Progenitor cell of endocrine pancreas (in vitro differentiated cells): ENCODE data around the gene MAVS. TPM values are rescaled to one million over a fixed set of nuclear protein-coding genes. Genes with fewer than 3 reads are reported as not detected.

Experiments
- DNase-seq: peaks from one replicate; pipeline ENCODE4 v3.0.0; 2021; ENCODE audit warnings: low spot score; ENCODE audit not compliant: unreplicated experiment
- H3K27ac Mint-ChIP-seq: 2 replicates; pipeline ENCODE4 v1.8.0; 2021; ENCODE audit warnings: mild to moderate bottlenecking, moderate library complexity, mixed read lengths
- H3K27me3 Mint-ChIP-seq: 2 replicates; pipeline ENCODE4 v1.8.0; 2021; ENCODE audit warnings: mixed read lengths
- H3K36me3 Mint-ChIP-seq: 2 replicates; pipeline ENCODE4 v1.8.0; 2022; ENCODE audit warnings: mixed read lengths; ENCODE audit not compliant: insufficient read depth
- H3K4me1 Mint-ChIP-seq: 2 replicates; pipeline ENCODE4 v1.8.0; 2021; ENCODE audit warnings: low read depth, mixed read lengths
- H3K4me3 Mint-ChIP-seq: 2 replicates; pipeline ENCODE4 v1.8.0; 2021; ENCODE audit warnings: low read depth, mild to moderate bottlenecking, moderate library complexity, mixed read lengths
- H3K9me3 Mint-ChIP-seq: 2 replicates; pipeline ENCODE4 v1.8.0; 2021; ENCODE audit warnings: low read depth, mixed read lengths
- total RNA-seq: library from RNA; stranded (reverse); gene quantifications from 2 replicates; pipeline ENCODE4 v1.2.1, GENCODE V29; 2021
- TF ChIP-seq, protein P1 (sequence below): fragments of 200-600 bp; sonication (generic); IDR thresholded peaks from one replicate; pipeline ENCODE4 v1.5.0; 2021; ENCODE audit warnings: antibody characterized with exemption, mild to moderate bottlenecking; ENCODE audit not compliant: unreplicated experiment

The MAVS gene
- total RNA-seq, 1 donor from 2014 or later: 43.8 TPM

DNA sequence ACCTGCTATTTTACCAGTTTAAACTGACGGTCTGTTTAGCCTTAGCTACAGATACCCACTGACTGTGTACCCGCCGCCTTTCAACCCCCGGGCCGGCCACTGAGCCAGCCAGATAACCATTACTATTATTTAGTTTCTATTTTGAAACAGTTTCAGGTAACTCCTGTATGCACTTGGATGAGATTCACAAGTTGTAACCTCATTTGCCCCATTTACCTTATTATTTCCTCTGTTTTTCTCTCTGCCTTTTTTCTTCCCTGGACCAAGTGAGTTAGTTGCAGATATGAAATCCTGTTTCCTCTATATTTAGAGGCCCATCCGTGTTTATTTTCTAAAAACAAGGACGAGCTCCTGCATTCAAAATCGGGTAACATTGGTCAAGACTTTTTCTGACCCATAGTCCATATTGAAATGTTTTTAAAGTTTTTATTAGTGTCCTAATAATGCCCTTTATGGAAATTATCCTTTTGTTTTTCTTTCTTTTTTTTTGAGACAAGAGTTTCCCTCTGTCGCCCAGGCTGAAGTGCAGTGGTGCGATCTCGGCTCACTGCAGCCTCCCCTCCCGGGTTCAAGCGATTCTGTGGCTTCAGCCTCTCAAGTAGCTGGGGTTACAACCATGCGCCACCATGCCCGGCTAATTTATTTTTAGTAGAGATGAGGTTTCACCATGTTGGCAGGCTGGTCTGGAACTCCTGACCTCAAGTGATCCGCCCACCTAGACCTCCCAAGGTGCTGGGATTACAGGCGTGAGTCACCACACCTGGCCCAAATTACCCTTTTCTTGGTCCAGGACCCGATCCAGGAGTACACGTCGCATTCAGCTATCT, 25.5 kb upstream of the MAVS start:
- no peak for DNase-seq
- Mint-ChIP-seq H3K27ac (peak overlapping the region; percentile 99), H3K9me3 (no peaks in the 10 kb centered on the region), H3K36me3 (peaks cover 3% of the 10 kb centered on the region), H3K27me3 (peaks cover 6% of the 10 kb centered on the region), H3K4me3 (peak overlapping the region; percentile 85), H3K4me1 (peaks cover 12% of the 10 kb centered on the region)
- TF ChIP-seq, protein P1, sequence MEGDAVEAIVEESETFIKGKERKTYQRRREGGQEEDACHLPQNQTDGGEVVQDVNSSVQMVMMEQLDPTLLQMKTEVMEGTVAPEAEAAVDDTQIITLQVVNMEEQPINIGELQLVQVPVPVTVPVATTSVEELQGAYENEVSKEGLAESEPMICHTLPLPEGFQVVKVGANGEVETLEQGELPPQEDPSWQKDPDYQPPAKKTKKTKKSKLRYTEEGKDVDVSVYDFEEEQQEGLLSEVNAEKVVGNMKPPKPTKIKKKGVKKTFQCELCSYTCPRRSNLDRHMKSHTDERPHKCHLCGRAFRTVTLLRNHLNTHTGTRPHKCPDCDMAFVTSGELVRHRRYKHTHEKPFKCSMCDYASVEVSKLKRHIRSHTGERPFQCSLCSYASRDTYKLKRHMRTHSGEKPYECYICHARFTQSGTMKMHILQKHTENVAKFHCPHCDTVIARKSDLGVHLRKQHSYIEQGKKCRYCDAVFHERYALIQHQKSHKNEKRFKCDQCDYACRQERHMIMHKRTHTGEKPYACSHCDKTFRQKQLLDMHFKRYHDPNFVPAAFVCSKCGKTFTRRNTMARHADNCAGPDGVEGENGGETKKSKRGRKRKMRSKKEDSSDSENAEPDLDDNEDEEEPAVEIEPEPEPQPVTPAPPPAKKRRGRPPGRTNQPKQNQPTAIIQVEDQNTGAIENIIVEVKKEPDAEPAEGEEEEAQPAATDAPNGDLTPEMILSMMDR: no peak

DNA sequence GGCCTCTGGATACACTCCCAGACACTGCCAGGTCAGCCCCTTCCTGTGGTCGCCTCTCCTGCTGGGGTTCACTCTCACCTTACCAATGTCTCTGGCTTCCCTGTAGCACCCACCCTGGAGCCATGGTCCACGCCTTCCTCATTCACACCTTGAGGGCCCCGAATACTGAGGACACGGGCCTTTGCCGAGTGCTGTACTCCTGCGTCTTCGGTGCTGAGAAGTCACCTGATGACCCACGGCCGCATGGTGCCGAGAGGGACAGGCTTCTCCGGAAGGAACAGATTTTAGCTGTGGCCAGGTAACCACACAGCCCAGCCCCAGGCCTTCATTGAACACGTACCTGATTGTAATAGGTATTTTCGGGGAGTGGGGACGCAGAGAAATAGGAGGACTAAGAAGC, 24.6 kb upstream of the MAVS start:
- no peaks in the 10 kb centered on the region for H3K27me3 Mint-ChIP-seq
- peaks cover 12% of the 10 kb centered on the region for H3K4me1 Mint-ChIP-seq
- H3K27ac Mint-ChIP-seq: peak overlapping the region; percentile 24
- TF ChIP-seq, protein P1: no peak
- no peak for DNase-seq
- peak overlapping the region; percentile 85 for H3K4me3 Mint-ChIP-seq
- H3K9me3 Mint-ChIP-seq: no peaks in the 10 kb centered on the region
- H3K36me3 Mint-ChIP-seq: peaks cover 3% of the 10 kb centered on the region

DNA sequence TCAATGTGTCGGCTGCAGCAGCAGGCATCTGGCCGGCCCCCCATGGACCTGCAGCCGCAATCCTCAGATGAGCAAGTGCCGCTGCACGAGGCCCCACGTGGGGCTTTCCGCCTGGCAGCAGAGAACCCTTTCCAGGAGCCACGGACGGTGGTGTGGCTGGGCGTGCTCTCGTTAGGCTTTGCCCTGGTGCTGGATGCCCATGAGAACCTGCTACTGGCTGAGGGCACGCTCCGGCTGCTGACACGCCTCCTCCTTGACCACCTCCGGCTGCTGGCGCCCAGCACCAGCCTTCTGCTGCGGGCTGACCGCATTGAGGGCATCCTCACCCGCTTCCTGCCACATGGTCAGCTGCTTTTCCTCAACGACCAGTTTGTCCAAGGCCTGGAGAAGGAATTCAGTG, 22.8 kb upstream of the MAVS start:
- no peak overlapping the region for H3K4me3 Mint-ChIP-seq
- peaks cover 4% of the 10 kb centered on the region for H3K36me3 Mint-ChIP-seq
- no peak for DNase-seq
- no peaks in the 10 kb centered on the region for H3K27me3 Mint-ChIP-seq
- TF ChIP-seq, protein P1: no peak
- no peaks in the 10 kb centered on the region for H3K9me3 Mint-ChIP-seq
- H3K27ac Mint-ChIP-seq: no peak overlapping the region
- peaks cover 11% of the 10 kb centered on the region for H3K4me1 Mint-ChIP-seq

DNA sequence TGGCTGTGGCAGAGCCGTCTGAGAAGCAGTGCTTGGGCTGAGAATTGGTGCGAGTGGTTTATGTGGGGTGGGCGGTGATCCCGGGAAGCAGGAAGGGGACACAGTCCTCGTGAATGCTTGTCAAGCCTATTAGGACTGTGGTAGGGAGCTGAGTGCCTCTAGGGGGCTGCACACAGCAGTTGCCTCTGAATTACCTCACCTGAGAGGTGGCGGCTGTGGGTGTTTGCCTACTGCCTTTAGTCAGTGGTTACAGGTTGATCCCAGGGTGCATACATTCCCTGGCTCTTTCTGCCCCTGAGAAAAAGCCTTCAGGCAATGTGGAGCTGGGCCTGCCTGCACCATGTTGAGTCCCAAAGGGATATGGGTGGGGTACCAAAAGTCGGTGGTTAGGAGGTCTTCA, 21.1 kb upstream of the MAVS start:
- TF ChIP-seq, protein P1: no peak
- Mint-ChIP-seq H3K4me3 (no peak overlapping the region), H3K36me3 (peaks cover 7% of the 10 kb centered on the region), H3K9me3 (no peaks in the 10 kb centered on the region), H3K27ac (no peak overlapping the region), H3K4me1 (peaks cover 7% of the 10 kb centered on the region), H3K27me3 (no peaks in the 10 kb centered on the region)
- DNase-seq: no peak

DNA sequence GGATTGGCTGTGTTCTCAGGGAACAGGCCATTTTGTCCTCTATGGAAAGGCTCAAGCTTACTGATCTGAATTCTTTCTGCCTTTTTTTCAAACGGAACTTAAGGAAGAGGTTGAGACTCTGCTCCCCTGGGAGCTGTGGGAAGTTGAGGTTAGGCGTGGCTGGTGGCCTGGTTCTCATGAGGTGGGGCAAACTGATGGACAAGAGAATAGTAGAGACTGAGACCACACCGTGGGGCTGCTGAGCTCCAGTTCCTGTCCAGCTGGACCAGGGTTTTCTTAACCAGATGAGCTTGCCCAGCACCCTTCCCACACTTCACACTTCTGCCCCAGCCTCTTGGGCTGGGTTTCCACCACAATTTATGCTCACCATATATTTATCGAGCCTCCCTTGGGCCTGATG, 20.2 kb upstream of the MAVS start:
- Mint-ChIP-seq H3K4me1 (peaks cover 2% of the 10 kb centered on the region), H3K27me3 (no peaks in the 10 kb centered on the region), H3K27ac (peak overlapping the region; percentile 31), H3K9me3 (no peaks in the 10 kb centered on the region), H3K36me3 (peaks cover 7% of the 10 kb centered on the region), H3K4me3 (no peak overlapping the region)
- DNase-seq: no peak
- TF ChIP-seq, protein P1: no peak
